ENCODE measurements around the gene KRABD2.
"Not testable (repeated sequence)": the region's sequence is repeated elsewhere in the genome, so short reads cannot be mapped to it uniquely, and the experiment has no call there.

KRABD2 gene

DNA sequence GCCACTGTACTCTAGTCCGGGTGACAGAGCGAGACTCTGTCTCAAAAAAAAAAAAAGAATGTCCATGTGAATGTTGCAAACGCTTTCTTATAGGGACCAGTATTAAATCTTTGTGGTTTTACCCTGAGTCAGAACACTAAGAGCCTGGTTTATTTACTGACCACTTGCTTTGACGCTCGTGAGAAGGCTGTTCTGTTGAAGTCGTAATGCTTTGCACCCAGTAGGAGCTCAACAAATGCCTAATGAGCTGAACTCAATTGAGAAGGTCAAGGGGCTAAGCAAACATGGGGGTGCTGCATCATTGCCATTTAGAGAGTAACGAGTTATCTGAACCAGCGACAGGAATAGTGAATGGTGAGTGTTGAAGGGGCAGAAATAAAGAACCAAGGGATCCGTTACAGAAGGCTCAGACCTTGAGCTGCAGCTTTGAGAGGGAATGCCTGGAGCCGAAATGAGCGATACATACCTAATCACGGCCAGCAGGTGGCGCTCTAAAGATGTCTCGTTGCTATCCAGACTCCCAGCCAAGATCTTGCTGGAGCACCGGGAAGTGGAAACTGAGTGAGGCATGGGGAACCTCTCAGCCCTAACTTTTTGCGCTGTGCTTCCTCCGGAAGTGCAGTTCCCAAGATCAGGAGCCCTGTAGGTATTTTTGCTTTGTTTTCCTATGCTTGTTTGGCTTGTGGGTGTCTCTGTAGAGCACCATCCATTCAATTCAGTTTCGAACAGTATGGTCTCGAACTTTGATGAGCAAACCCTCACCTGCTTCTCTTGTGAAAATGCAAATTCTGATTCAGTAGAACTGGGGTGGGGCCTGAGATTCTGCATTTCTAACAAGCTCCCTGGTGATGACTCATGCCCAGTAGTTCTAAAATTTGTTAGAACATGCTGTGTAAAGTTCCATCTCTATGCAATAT lies 33.7 kb upstream of the KRABD2 start:
- DNase-seq (peak; percentile 90), ATAC-seq (peak; percentile 81)
- Mint-ChIP-seq H3K27ac (no peak overlapping the region), H3K4me3 (no peak overlapping the region), H3K27me3 (peaks cover 5% of the 10 kb centered on the region), H3K36me3 (ENCODE audit: low read depth) (no peaks in the 10 kb centered on the region), H3K9me3 (ENCODE audit: low read depth) (no peaks in the 10 kb centered on the region), H3K4me1 (peaks cover 16% of the 10 kb centered on the region)
- intact Hi-C loops (cut with DNase I, micrococcal nuclease) = loop anchor here (1.0 to 10.0 kb wide), 3 partner anchors 336 to 585 kb away; no protein-coding TSS in a partner anchor
- ChIA-PET POLR2A (interaction anchor here (0.6 to 1.0 kb wide), 3 partner anchors 25 to 88 kb away, joined by 3 to 6 read pairs (median 5); partner anchors contain the start of gene NDEL1), CTCF (interaction anchor here (0.6 to 2.2 kb wide), 39 partner anchors 10 to 587 kb away, joined by 3 to 21 read pairs (median 4); partner anchors contain the start of genes KRABD2 and RNF222)

DNA sequence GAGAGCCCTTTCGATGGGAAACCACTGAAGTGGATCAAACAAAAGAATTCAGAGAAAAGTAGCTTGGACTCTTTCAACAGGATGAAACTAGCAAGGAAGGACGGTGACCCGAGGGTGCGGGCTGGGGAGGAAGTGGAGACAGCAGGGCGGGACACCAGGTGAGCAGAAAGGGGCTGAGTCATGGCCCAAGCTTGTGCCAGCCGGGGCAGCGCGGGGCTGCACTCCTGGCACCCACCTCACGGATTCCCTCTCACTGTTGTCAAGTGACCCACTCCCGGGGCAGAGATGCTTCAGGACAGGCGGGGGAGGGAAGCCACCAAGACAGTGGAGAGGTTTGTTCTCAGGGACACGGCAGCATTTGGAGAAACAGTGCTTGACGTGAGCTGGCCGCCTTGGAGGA lies 31.9 kb upstream of the KRABD2 start:
- no peaks in the 10 kb centered on the region for H3K9me3 Mint-ChIP-seq (ENCODE audit: low read depth)
- intact Hi-C loops (cut with DNase I, micrococcal nuclease) = no loop called here
- peaks cover 13% of the 10 kb centered on the region for H3K4me1 Mint-ChIP-seq
- ATAC-seq = no peak
- ChIA-PET POLR2A (interaction anchor here (0.6 kb wide), 1 partner anchor 28 kb away, joined by 7 read pairs; no protein-coding TSS in a partner anchor), CTCF (interaction anchor here (0.7 to 1.3 kb wide), 3 partner anchors 12 to 1028 kb away, joined by 3 to 4 read pairs (median 4); no protein-coding TSS in a partner anchor)
- no peak overlapping the region for H3K4me3 Mint-ChIP-seq
- no peak for DNase-seq
- H3K36me3 Mint-ChIP-seq (ENCODE audit: low read depth) = no peaks in the 10 kb centered on the region
- no peak overlapping the region for H3K27ac Mint-ChIP-seq
- H3K27me3 Mint-ChIP-seq = peaks cover 5% of the 10 kb centered on the region

DNA sequence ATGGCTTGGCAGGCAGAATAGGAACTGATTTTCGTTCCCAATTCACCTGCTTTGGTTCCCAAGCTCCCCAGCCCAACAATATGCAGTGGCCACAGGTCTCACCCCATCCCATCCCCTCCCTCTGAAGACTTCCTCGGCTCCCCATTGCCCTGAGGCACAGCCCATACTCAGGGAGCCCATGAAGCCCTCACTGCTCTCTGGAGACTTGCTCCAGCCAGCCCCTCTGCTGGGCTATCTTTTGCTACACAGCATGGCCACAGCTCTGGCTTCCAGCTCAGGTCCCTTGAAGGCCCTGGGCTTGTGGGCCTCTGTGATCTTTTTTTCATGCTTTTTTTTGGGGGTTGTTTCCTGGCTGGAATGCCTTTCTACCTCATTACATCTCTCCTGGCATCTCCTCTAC lies 29.7 kb upstream of the KRABD2 start:
- Mint-ChIP-seq H3K27ac (no peak overlapping the region), H3K9me3 (ENCODE audit: low read depth) (no peaks in the 10 kb centered on the region), H3K4me1 (peaks cover 8% of the 10 kb centered on the region), H3K27me3 (peaks cover 6% of the 10 kb centered on the region), H3K36me3 (ENCODE audit: low read depth) (no peaks in the 10 kb centered on the region), H3K4me3 (no peak overlapping the region)
- POLR2A ChIA-PET = no interaction called here
- intact Hi-C loops (cut with DNase I, micrococcal nuclease) = no loop called here
- DNase-seq = no peak
- CTCF ChIA-PET = interaction anchor here (0.7 kb wide), 1 partner anchor 9 kb away, joined by 5 read pairs; the partner anchor contains the start of gene RNF222
- ATAC-seq = no peak

DNA sequence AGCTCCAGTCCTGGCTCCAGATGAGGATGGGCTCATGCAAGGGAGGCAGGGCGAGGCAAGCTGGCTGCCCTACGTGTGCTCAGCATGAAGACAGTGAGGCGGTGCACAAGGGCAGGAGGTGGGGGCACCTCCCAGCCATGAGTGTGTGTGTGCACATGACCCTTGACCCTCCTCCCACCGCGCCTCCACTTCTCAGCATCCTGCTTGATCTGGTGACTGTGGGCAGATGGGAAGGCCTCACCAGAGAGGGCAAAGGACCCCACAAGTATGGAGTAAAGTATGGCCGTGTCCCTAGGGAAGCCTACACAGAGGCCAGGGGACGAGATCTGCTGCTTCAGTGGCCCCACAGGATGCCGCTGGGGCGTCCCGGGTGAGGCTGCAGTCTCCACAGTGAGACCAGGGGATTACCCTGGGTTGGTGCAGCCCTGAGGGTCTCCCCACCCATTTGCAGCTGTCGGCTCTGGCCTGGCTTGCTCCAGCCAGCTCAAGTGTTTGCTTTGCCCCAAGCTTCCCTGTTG lies 29.1 kb upstream of the KRABD2 start:
- H3K9me3 Mint-ChIP-seq (ENCODE audit: low read depth) = no peaks in the 10 kb centered on the region
- H3K27ac Mint-ChIP-seq = no peak overlapping the region
- peaks cover 10% of the 10 kb centered on the region for H3K27me3 Mint-ChIP-seq
- peaks cover 7% of the 10 kb centered on the region for H3K4me1 Mint-ChIP-seq
- ChIA-PET POLR2A (no interaction called here), CTCF (interaction anchor here (0.7 kb wide), 2 partner anchors 8 to 85 kb away, joined by 3 to 5 read pairs; partner anchors contain the start of gene RNF222)
- no peaks in the 10 kb centered on the region for H3K36me3 Mint-ChIP-seq (ENCODE audit: low read depth)
- intact Hi-C loops (cut with DNase I, micrococcal nuclease) = no loop called here
- ATAC-seq (no peak), DNase-seq (no peak)
- no peak overlapping the region for H3K4me3 Mint-ChIP-seq

DNA sequence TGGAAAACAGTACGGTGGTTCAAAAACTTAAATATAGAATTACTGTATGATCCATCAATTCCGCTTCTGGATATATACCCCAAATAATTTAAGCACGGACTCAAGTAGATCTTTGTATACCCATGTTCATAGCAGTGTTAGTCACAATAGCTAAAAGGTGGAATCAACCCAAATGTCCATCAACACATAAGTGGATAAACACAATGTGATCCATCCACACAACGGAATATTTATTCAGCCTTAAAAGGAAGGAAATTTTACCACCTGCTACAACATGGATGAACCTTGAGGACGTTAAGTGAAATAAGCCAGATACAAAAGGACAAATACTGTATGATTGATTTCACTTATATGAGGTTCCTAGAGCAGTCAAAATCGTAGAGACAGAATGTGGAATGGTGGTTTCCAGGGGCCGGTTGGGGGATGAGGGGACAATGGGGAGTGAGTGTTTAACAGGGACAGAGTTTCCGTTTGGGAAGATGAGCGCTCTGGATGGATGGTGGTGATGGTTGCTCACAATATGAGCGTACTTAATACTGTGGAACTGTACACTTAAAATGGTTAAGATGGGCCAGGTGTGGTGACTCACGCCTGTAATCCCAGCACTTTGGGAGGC lies 26.5 kb upstream of the KRABD2 start:
- ATAC-seq = no peak
- DNase-seq = no peak
- Mint-ChIP-seq H3K27ac (no peak overlapping the region), H3K27me3 (peaks cover 13% of the 10 kb centered on the region), H3K36me3 (ENCODE audit: low read depth) (no peaks in the 10 kb centered on the region), H3K9me3 (ENCODE audit: low read depth) (no peaks in the 10 kb centered on the region), H3K4me1 (no peaks in the 10 kb centered on the region), H3K4me3 (no peak overlapping the region)
- ChIA-PET CTCF (no interaction called here), POLR2A (no interaction called here)
- intact Hi-C loops (cut with DNase I, micrococcal nuclease) = no loop called here

DNA sequence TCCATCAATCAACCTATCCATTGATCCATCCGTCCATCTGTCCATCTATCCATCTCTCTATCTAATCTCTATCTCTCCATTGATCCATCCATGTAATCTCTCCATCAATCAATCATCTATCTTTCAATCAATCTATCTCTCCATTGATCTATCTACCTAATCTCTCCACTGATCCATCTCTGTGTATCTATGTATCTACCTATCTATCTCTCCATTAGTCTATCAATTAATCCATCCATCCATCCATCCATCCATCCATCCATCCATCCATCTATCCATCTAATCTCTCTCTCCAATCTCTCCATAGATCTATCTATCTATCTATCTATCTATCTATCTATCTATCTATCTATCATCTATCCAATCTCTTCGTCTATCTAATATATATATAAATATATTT lies 24.6 kb upstream of the KRABD2 start:
- Mint-ChIP-seq H3K9me3 (ENCODE audit: low read depth) (no peaks in the 10 kb centered on the region), H3K36me3 (ENCODE audit: low read depth) (no peaks in the 10 kb centered on the region), H3K4me1 (no peaks in the 10 kb centered on the region), H3K27ac (no peak overlapping the region), H3K27me3 (peaks cover 16% of the 10 kb centered on the region), H3K4me3 (no peak overlapping the region)
- no peak for DNase-seq
- POLR2A ChIA-PET = no interaction called here
- ATAC-seq = no peak
- CTCF ChIA-PET = no interaction called here
- intact Hi-C loops (cut with DNase I, micrococcal nuclease) = no loop called here

DNA sequence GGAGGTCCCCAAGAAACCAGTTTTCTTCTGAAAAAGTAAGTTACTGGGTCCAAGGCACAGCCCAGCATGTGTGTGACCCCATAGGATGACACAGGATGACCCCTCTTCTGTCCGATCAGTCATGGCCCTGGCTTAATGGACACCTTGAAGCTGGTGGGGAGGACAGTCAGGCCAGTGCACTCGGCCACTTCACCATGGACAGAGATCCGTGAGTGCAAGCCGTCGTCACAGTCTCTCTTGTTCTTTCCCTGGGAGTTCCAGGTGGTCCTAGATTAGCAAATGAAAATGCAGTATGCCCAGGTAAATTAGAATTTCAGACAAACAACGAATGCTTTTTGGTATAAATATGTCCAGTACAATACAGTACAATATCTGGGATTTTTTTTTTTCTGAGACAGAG lies 22.5 kb upstream of the KRABD2 start:
- Mint-ChIP-seq H3K36me3 (ENCODE audit: low read depth) (no peaks in the 10 kb centered on the region), H3K4me3 (no peak overlapping the region), H3K27me3 (peaks cover 18% of the 10 kb centered on the region), H3K9me3 (ENCODE audit: low read depth) (no peaks in the 10 kb centered on the region), H3K4me1 (peaks cover 2% of the 10 kb centered on the region), H3K27ac (no peak overlapping the region)
- ChIA-PET CTCF (no interaction called here), POLR2A (no interaction called here)
- DNase-seq (no peak), ATAC-seq (no peak)
- intact Hi-C loops (cut with DNase I, micrococcal nuclease) = no loop called here

DNA sequence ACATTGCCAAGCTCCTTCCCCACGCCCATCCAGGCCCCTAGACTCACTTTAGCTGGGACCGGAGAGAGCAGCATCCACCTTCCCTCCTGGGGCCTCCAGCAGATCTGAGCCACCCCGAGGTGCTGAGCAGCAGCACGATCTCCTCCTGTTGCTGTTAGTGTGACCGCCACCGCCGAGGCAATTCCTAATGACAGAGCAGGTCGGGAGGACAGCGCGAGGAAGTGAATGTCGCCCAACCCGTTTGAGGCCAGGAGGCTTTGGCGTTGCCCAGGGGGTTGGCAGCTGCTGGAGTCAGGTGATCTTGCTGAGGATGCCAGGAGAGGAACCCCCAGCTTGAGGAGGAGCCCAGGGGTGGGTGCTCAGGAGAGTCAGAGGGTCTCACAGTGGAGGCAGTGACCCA lies 21.1 kb upstream of the KRABD2 start, which contains the start of gene RNF222:
TSS of gene RNF222 (minus strand) at position 192 of the 400 bp plus-strand sequence. CDS start 4,366 bp downstream, outside the sequence.
- H3K27me3 Mint-ChIP-seq = peaks cover 18% of the 10 kb centered on the region

DNA sequence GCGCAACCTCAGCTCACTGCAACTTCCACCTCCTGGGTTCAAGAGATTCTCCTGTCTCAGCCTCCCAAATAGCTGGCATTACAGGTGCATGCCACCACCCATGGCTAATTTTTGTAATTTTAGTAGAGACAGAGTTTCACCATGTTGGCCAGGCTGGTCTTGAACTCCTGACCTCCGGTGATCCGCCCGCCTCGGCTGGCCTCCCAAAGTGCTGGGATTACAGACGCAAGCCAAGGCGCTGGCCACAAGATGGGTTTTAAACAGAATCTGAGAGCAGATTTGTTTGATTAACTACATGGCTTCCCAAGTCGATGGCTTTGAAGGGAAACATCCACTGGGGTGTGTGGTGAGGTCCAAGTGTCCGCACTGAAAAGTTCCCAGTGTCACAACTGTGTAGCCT lies 18.0 kb upstream of the KRABD2 start:
- DNase-seq; H3K9me3 Mint-ChIP-seq (ENCODE audit: low read depth); H3K27ac Mint-ChIP-seq; H3K27me3 Mint-ChIP-seq; intact Hi-C loops (cut with DNase I, micrococcal nuclease); H3K4me1 Mint-ChIP-seq; H3K4me3 Mint-ChIP-seq; H3K36me3 Mint-ChIP-seq (ENCODE audit: low read depth); ATAC-seq; POLR2A ChIA-PET: not testable (repeated sequence)
- CTCF ChIA-PET = interaction anchor here (0.6 to 3.0 kb wide), 4 partner anchors 11 to 327 kb away, joined by 3 to 11 read pairs (median 6); no protein-coding TSS in a partner anchor

More for the DNA sequence above, 21.1 kb upstream of the KRABD2 start, which contains the start of gene RNF222:
- Mint-ChIP-seq H3K4me1 (peaks cover 9% of the 10 kb centered on the region), H3K4me3 (no peak within 1 kb of the TSS), H3K36me3 (ENCODE audit: low read depth) (no peaks in the 10 kb centered on the region), H3K27ac (no peak within 1 kb of the TSS), H3K9me3 (ENCODE audit: low read depth) (no peaks in the 10 kb centered on the region)
- intact Hi-C loops (cut with DNase I, micrococcal nuclease) = no loop called here
- ChIA-PET CTCF (interaction anchor here (0.5 to 1.2 kb wide), 4 partner anchors 8 to 28 kb away, joined by 3 to 5 read pairs (median 4); no protein-coding TSS in a partner anchor), POLR2A (no interaction called here)
- ATAC-seq = no peak
- no peak for DNase-seq

DNA sequence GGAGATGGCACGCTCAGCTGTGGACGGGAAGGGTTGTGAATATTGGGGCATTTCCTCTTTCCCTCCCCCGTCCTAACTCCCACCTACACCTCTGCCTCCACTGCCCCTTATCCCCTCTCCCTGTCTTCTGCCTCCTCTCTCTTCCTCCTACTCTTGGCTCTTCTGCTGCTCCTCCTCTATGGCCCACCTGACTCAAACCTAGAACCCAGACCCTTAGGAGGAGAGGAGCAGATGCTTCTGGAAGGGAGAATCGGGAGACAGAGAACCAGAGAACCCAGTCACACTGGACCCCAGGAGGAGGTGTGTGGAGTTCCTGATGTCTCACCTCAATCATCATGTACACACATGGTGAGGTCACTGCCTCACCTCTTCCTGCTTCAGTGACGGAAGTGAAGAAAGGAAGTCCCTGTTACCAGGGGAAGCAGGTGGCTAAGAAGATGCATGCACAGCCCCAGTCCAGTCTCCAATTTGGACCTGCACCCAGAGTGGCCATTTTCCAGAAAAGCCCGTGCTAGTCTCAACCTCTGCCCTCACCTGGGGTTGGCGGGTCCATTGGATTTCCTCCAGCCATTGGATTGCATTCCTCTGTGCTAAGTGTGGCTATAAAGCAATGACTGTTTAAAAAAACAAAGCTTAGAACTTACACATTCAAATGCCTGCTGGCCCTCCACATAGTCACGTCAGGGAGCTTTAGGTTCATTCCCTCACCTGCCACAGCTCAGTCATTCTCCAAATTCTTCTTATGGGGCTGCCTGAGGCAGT lies 17.1 kb upstream of the KRABD2 start:
- Mint-ChIP-seq H3K9me3 (ENCODE audit: low read depth) (no peaks in the 10 kb centered on the region), H3K27me3 (peaks cover 9% of the 10 kb centered on the region), H3K27ac (peak overlapping the region; percentile 71), H3K36me3 (ENCODE audit: low read depth) (no peaks in the 10 kb centered on the region), H3K4me3 (no peak overlapping the region), H3K4me1 (peaks cover 9% of the 10 kb centered on the region)
- ATAC-seq (peak; percentile 94), DNase-seq (peak; percentile 49)
- ChIA-PET CTCF (interaction anchor here (0.6 to 3.0 kb wide), 4 partner anchors 10 to 16 kb away, joined by 3 to 11 read pairs (median 6); no protein-coding TSS in a partner anchor), POLR2A (no interaction called here)
- intact Hi-C loops (cut with DNase I, micrococcal nuclease) = no loop called here
